Colon (tissue), 2 donors: Measurements from ENCODE around the gene HOOK2.
"Not testable (repeated sequence)": the region's sequence is repeated elsewhere in the genome, so short reads cannot be mapped to it uniquely, and the experiment has no call there.

ENCODE experiments used
- FAIRE-seq: peaks from 2 replicates; lab custom pipeline; 2012; peaks lifted over from hg19 to GRCh38; lab: Jason Lieb, UNC
- donor health status: control.
- donor health status: control.

HOOK2 gene

GRCh38 chr19:12720851-12721655, 54.3 kb downstream of the HOOK2 start:
- FAIRE-seq: no peak

GRCh38 chr19:12720296-12720695, 55.1 kb downstream of the HOOK2 start:
- no peak for FAIRE-seq

GRCh38 chr19:12715929-12716328, 59.4 kb downstream of the HOOK2 start:
- no peak for FAIRE-seq

DNA sequence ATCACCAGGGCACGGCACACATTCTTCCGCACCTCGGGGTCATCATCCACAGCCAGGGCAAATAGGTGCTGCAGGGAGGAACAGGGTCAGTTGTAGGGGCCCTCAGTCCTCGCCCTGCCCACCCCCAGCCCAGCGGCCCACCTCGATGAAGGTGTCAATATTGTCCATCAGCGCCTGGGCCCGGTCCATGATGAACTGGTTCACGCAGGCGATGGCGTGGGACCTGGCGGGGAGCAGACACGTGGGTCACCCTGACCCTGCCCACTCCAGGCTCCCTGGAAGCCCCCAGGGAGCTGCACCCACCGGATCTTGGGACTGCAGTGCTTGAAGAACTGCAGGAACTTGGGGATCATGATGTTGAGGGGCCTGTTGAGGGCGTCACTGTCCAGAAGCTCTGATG, 60.2 kb downstream of the HOOK2 start:
- no peak for FAIRE-seq

DNA sequence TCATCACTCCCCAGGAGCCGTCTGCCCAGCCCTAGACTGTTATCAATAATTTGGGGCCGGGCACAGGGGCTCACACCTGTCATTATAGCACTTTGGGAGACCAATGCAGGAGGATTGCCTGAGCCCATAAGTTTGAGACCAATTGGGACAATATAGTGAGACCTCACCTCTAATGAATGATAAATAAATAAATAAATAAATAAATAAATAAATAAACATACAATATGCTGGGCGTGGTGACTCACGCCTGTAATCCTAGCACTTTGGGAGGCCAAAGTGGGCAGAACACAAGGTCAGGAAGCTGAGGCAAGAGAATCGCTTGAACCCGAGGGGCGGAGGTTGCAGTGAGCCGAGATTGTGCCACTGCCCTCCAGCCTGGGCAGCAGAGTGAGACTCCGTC, 62.0 kb downstream of the HOOK2 start:
- FAIRE-seq: not testable (repeated sequence)
